Subcutaneous abdominal adipose tissue (tissue), 5 donors: ENCODE results near the gene SRGAP2B.
"Not testable (repeated sequence)": the region's sequence is repeated elsewhere in the genome, so short reads cannot be mapped to it uniquely, and the experiment has no call there.

Experiments
- H3K27ac ChIP-seq: one replicate; pipeline ENCODE4 v1.7.0; 2013; ENCODE audit warnings: low read depth, mild to moderate bottlenecking, inconsistent platforms, low read length, moderate library complexity
- H3K27me3 ChIP-seq, 5 donors: one replicate each; pipeline ENCODE4 v1.7.0; 2013; ENCODE audit warnings: low read length in 5 of 5, inconsistent platforms in 1 of 5; ENCODE audit not compliant: control insufficient read depth in 5 of 5, insufficient read depth in 4 of 5
- H3K36me3 ChIP-seq, 5 donors: one replicate each; pipeline ENCODE4 v1.7.0; 2013; ENCODE audit warnings: low read length in 5 of 5; ENCODE audit not compliant: control insufficient read depth in 5 of 5, insufficient read depth in 5 of 5
- H3K4me1 ChIP-seq, 5 donors: one replicate each; pipeline ENCODE4 v1.7.0; 2013; ENCODE audit warnings: low read length in 5 of 5, mild to moderate bottlenecking in 3 of 5, moderate library complexity in 1 of 5; ENCODE audit not compliant: control insufficient read depth in 5 of 5, insufficient read depth in 5 of 5
- H3K4me3 ChIP-seq, 5 donors: one replicate each; pipeline ENCODE4 v1.7.0; 2013; ENCODE audit warnings: low read length in 5 of 5, low read depth in 1 of 5
- H3K9ac ChIP-seq, 5 donors: one replicate each; pipeline ENCODE4 v1.7.0; 2013; ENCODE audit warnings: low read length in 5 of 5, mild to moderate bottlenecking in 4 of 5, moderate library complexity in 3 of 5
- H3K9me3 ChIP-seq, 5 donors: one replicate each; pipeline ENCODE4 v1.7.0; 2013; ENCODE audit warnings: low read length in 5 of 5; ENCODE audit not compliant: control insufficient read depth in 5 of 5
- donor health status: healthy.
- donor health status: healthy.
- donor health status: healthy.
- donor health status: healthy.
- donor health status: healthy.

The SRGAP2B gene

DNA sequence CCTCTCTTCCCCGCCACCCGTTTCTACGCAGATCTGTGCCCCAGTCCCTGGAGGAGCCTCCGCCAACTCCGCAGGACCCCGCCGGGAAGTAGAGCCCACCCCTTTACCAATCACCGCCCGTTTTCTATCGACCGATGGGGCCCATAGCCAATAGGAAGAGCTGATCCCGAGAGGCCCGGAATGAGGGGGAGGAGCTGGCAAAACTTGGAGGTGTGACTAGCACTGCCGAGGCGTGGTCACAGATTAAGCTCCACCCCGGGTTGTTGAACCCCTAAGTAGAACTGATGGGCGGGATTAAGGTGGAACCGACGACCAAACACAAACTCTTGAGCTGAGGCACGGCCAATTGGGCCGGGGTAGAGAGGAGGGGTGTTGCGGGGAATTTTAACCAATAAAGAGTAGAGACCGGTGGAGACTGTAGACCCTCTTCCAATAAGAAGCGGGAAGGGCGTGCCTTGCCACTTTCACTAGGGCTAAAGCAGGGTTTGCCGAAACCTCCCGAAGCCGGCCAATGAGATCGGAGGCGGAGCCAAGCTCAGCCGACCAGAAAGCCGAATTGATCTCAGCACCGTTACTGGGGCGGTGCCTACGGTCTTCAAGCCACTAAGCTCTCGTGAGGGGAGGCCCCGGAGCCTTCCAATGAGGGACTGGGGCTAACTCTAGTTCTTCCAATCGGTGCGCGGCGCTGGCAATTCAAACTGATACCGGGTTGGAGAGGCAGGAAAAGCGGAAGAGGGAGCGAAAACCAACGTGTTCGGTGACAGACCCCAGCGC lies at the start of gene SRGAP2B, which contains the start of gene FAM72D:
Gene SRGAP2B, minus strand, starts transcription at position 45 of the 774 bp plus-strand sequence. CDS start 2,427 bp downstream, outside the sequence.
Gene FAM72D, plus strand, starts transcription at position 691 of the 774 bp plus-strand sequence. CDS start 874 bp downstream, outside the sequence.
- not testable (repeated sequence) for H3K27me3 ChIP-seq, H3K9ac ChIP-seq, H3K4me1 ChIP-seq, H3K27ac ChIP-seq, H3K36me3 ChIP-seq, H3K9me3 ChIP-seq
- H3K4me3 ChIP-seq, result peak within 1 kb of the TSS in 2 of 5 donors; percentile 40 to 51

DNA sequence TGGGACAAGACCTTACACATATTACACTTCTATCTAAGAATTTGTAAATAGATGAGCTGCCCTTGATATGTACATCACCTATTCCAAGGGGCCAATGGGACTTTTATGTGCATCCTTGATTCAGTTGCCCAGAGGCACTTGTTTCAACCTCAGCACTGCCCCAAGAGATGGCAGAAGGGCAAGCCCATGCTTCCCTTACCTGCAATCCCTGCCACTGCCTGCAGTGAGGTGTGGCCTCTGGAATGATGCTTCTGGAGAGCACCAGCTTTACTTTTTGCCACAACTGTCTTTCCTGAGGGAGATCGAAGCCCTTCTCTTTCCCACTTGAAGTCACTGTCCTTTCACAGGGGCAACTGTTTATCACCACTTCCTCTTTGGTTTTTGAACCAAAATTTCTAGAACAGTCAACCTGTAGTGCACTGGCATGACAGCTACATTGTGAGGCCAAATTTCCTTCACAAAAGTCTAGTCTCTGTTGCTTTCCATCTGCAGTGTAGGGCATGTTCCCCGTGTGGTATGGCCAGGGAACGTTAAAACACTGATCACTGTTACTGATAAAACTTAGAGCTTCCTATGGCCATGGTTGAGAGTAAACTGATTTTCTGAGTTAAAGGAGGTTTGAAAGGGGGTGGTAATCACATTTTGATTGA lies 49.3 kb upstream of the SRGAP2B start:
- H3K27me3 ChIP-seq, H3K9ac ChIP-seq, H3K36me3 ChIP-seq, H3K27ac ChIP-seq, H3K9me3 ChIP-seq, H3K4me1 ChIP-seq, H3K4me3 ChIP-seq: not testable (repeated sequence)

DNA sequence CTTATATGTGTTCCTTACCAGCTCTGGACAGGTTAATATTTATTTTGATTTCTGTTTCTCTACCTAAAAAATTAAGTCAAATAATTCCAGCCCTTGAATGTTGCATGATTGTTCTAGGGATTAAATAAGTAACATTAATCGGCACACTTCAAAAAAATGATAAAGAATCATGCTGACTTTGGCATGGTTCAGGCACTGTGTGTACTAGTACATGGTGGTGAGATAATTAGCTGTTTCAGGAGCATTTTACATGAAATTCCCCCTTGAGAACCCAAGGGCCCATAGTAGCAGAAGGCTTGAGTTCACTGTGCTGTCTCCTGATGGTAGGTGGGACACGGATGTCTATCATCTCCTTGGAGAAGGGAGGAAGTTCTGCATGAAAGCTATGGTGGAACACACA lies 45.4 kb upstream of the SRGAP2B start:
- H3K27ac ChIP-seq, H3K9me3 ChIP-seq, H3K27me3 ChIP-seq, H3K9ac ChIP-seq, H3K4me3 ChIP-seq, H3K4me1 ChIP-seq, H3K36me3 ChIP-seq: not testable (repeated sequence)

DNA sequence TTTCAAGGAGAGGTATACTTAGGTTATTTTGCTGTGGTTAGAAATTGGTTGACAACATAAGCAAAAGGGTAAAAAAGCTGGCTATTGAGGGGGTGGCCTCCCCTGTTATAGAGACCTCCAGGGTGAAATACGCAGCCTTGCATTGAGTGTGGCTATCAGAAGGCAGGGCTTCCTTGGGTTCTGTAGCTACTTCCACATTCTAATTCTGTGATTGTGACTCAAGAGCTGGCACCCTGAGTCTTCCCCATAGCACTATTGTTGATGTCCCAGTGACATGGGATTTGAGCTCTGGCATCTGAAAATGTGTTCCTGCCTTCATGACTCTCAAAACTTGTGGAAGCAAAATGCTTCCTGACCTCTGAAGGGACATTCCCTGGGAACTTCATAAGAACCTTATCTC lies 39.3 kb upstream of the SRGAP2B start:
- not testable (repeated sequence) for H3K27ac ChIP-seq, H3K9ac ChIP-seq, H3K4me3 ChIP-seq, H3K9me3 ChIP-seq, H3K4me1 ChIP-seq, H3K27me3 ChIP-seq, H3K36me3 ChIP-seq

DNA sequence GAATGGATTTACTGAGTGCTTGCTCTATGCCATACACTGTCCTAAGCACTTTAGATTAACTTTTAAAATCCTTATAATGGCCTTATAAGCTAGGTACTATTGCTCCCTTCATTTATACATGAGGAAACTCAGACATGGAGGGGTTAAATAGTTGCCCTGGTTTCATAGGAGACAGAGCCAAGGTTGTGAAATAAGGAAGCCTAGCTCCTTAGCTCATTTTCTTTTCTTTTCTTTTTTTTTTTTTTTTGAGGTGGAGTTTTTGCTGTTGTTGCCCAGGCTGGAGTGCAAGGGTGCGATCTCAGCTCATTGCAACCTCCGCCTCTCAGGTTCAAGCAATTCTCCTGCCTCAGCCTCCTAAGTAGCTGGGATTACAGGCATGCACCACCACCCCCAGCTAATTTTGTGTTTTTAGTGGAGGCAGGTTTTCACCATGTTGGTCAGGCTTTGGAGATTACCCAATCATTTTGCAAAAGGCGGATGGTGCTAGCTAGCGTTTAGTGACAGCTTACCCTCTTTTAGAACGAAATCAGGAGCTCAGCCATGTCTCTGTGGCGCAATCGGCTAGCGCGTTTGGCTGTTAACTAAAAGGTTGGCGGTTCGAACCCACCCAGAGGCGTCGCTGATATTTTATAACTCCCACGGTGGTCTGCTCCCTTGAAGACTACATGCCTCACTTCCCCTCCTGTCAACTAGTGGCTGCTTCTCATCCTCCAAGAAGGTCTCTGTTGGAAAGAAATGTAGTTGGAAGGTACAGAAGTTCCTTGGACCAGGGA lies 33.8 kb upstream of the SRGAP2B start:
- H3K36me3 ChIP-seq, H3K27me3 ChIP-seq, H3K9ac ChIP-seq, H3K27ac ChIP-seq, H3K4me1 ChIP-seq, H3K9me3 ChIP-seq: not testable (repeated sequence)
- H3K4me3 ChIP-seq, result peak overlapping the region in 2 of 5 donors; percentile 22 to 27

DNA sequence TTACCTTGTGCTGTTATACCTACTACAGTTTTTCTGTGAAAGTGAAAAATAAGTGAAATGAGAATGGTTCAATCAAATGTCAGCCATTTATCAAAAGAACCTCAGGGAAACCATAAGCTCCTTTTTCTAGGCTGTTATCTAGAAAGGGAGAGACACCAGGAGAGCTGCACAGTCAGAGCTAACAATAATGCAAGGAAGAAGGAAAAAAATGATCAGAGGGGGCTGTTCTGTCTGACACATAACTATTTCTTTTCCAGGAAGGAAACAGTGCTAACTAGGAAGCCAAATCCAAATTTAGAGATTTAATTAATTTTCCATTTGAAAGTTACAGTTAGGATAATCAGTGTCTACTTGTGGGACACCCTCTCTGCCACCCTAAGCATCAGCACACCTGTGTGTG lies 32.0 kb upstream of the SRGAP2B start:
- H3K9ac ChIP-seq, H3K36me3 ChIP-seq, H3K27me3 ChIP-seq, H3K9me3 ChIP-seq, H3K4me3 ChIP-seq, H3K4me1 ChIP-seq, H3K27ac ChIP-seq: not testable (repeated sequence)

DNA sequence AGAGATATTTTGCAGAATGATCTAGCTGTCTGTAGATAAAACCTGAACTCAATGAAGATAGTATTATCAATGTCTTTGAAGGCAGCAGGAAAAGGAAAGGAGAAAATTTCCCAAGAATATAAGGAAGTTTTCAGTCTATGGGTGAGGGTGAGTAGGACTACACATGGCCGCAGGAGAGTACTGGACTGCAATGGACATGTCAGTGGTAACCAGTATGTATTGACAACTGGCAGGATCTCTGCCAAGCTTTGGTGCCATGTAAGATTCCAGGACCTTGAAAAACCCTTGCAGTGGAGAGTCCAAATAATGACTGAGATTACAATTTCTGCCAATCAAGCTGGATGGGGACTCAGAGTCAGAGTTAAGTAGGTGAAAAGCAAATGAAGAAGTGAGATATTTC lies 30.0 kb upstream of the SRGAP2B start:
- H3K27ac ChIP-seq, H3K4me1 ChIP-seq, H3K36me3 ChIP-seq, H3K4me3 ChIP-seq, H3K9ac ChIP-seq, H3K27me3 ChIP-seq, H3K9me3 ChIP-seq: not testable (repeated sequence)

DNA sequence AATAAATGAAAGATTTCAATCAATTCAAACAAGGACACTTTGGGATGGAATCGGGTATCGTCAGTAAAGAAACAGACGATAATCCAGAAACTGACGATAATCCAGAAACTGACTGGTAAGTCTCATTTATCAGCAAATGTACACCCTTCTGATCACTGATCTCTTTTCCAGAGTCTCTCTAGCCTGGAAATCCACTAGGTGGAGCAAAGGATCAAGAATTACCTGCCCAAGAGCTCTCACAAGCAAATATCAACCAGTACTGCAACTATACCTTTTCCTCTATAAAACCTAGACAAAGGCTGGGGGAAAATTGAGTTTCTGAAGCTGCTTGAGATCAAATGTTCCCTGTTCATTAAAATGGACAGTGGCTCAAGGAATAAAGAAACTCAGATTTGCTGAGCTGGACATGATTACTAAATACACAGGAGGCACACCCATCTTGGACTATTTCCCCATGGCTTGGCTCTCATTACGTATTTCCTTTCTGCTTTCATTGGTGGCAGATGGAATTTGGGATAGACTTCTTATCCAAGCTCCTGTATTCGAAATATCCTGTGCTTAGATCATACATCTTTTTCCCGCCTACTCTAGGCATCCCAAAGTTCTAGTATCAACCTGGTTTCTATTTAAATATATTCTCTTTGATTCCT lies 29.0 kb upstream of the SRGAP2B start:
- not testable (repeated sequence) for H3K4me3 ChIP-seq, H3K9ac ChIP-seq, H3K9me3 ChIP-seq, H3K36me3 ChIP-seq, H3K27me3 ChIP-seq, H3K27ac ChIP-seq, H3K4me1 ChIP-seq

DNA sequence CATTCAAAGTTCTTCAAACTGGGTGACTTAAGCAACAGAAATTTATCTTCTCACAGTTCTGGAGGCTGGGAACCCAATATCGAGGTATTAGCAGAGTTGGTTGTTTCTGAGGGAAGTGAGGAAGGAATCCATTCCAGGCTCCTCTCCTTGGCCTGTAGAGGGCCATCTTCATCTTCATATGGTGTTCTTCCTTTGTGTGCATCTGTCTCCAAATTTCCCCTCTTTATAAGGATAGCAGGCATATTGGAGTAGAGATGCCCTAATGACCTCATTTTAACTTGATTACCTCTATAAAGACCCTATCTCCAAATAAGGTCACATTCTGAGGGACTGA lies 27.9 kb upstream of the SRGAP2B start:
- H3K27ac ChIP-seq, H3K4me3 ChIP-seq, H3K9me3 ChIP-seq, H3K4me1 ChIP-seq, H3K36me3 ChIP-seq, H3K9ac ChIP-seq, H3K27me3 ChIP-seq: not testable (repeated sequence)
